Naive B cell (primary cell): ENCODE measurements around the gene PKD2. TPM values are rescaled to one million over a fixed set of nuclear protein-coding genes. Genes with fewer than 3 reads are reported as not detected.

ENCODE experiments used
- ATAC-seq, 2 donors: fragments of 150-1000 bp; cut with Tn5 transposase; 2 replicates each; pipeline ENCODE4 v1.10.0; 2021; ENCODE audit warnings: low read depth in 2 of 2, mild to moderate bottlenecking in 2 of 2, moderate library complexity in 2 of 2
- DNase-seq: peaks from one replicate; pipeline ENCODE4 v3.0.0; 2022
- H3K27ac Mint-ChIP-seq, 6 donors: one replicate each; pipeline ENCODE4 v1.8.0; 2020 to 2022; ENCODE audit warnings: mild to moderate bottlenecking in 6 of 6, mixed read lengths in 6 of 6, moderate library complexity in 5 of 6, inconsistent platforms in 2 of 6
- H3K27me3 Mint-ChIP-seq, 3 donors: one replicate each; pipeline ENCODE4 v1.8.0; 2021 to 2022; ENCODE audit warnings: mixed read lengths in 3 of 3, mild to moderate bottlenecking in 1 of 3
- H3K36me3 Mint-ChIP-seq, 2 donors: one replicate each; pipeline ENCODE4 v1.8.0; 2020 to 2022; ENCODE audit warnings: mixed read lengths in 2 of 2, inconsistent platforms in 1 of 2, mild to moderate bottlenecking in 1 of 2
- H3K4me1 Mint-ChIP-seq, 3 donors: one replicate each; pipeline ENCODE4 v1.8.0; 2020 to 2022; ENCODE audit warnings: mixed read lengths in 3 of 3, inconsistent platforms in 1 of 3, mild to moderate bottlenecking in 1 of 3, moderate library complexity in 1 of 3
- H3K4me3 Mint-ChIP-seq, 8 donors: one replicate each; pipeline ENCODE4 v1.8.0; 2020 to 2022; ENCODE audit warnings: mild to moderate bottlenecking in 8 of 8, mixed read lengths in 8 of 8, moderate library complexity in 8 of 8, inconsistent platforms in 2 of 8
- H3K9me3 Mint-ChIP-seq, 7 donors: one replicate each; pipeline ENCODE4 v1.8.0; 2020 to 2022; ENCODE audit warnings: mixed read lengths in 7 of 7, mild to moderate bottlenecking in 5 of 7, inconsistent platforms in 2 of 7, moderate library complexity in 1 of 7
- polyA plus RNA-seq, 6 donors: library from polyadenylated mRNA; unstranded; fragments of 300-500 nt; fragmentation: Illumina TruSeq; gene quantifications; one replicate each; pipeline ENCODE4 v1.2.3, GENCODE V29; 2021; ENCODE audit warnings: low read depth in 6 of 6

Gene PKD2
- polyA plus RNA-seq, 6 donors from 2014 or later, result 1.1 to 5.2 (median 2.2) TPM

- no peak for ATAC-seq
- Mint-ChIP-seq H3K27me3 (no peaks in the 10 kb centered on the region), H3K36me3 (no peaks in the 10 kb centered on the region), H3K4me1 (peaks cover 7 to 10% (median 8%) of the 10 kb centered on the region in 3 donors), H3K9me3 (no peaks in the 10 kb centered on the region), H3K27ac (no peak overlapping the region), H3K4me3 (no peak overlapping the region)
- DNase-seq, result no peak
These were observed 4.2 kb upstream of the PKD2 start for GRCh38 chr4:88003261-88003660.

GRCh38 chr4:88005076-88005475, 2.4 kb upstream of the PKD2 start:
- Mint-ChIP-seq H3K9me3 (no peaks in the 10 kb centered on the region), H3K27me3 (no peaks in the 10 kb centered on the region), H3K36me3 (no peaks in the 10 kb centered on the region), H3K4me1 (peaks cover 13 to 15% (median 14%) of the 10 kb centered on the region in 3 donors), H3K27ac (no peak overlapping the region), H3K4me3 (peak overlapping the region in 1 of 8 donors; percentile 86)
- DNase-seq (no peak), ATAC-seq (no peak)

- H3K9me3 Mint-ChIP-seq, result no peaks in the 10 kb centered on the region
- H3K27me3 Mint-ChIP-seq, result no peaks in the 10 kb centered on the region
- H3K27ac Mint-ChIP-seq, result peak overlapping the region in 1 of 6 donors; percentile 90
These were observed 1.5 kb upstream of the PKD2 start for GRCh38 chr4:88005946-88006345.

GRCh38 chr4:88006956-88007303, 505 bp upstream of the PKD2 start:
- Mint-ChIP-seq H3K4me3 (peak overlapping the region; percentile 84 to 95 (median 91)), H3K27ac (peak overlapping the region in 2 of 6 donors; percentile 0 to 83), H3K4me1 (peaks cover 15 to 24% (median 21%) of the 10 kb centered on the region in 3 donors), H3K36me3 (no peaks in the 10 kb centered on the region), H3K9me3 (no peaks in the 10 kb centered on the region), H3K27me3 (no peaks in the 10 kb centered on the region)
- DNase-seq (peak; percentile 6), ATAC-seq (no peak)

More at GRCh38 chr4:88005946-88006345, 1.5 kb upstream of the PKD2 start:
- ATAC-seq (no peak), DNase-seq (no peak)
- H3K36me3 Mint-ChIP-seq, result no peaks in the 10 kb centered on the region
- peaks cover 15 to 21% (median 20%) of the 10 kb centered on the region in 3 donors for H3K4me1 Mint-ChIP-seq
- peak overlapping the region in 6 of 8 donors; percentile 31 to 95 (median 90) for H3K4me3 Mint-ChIP-seq

DNA sequence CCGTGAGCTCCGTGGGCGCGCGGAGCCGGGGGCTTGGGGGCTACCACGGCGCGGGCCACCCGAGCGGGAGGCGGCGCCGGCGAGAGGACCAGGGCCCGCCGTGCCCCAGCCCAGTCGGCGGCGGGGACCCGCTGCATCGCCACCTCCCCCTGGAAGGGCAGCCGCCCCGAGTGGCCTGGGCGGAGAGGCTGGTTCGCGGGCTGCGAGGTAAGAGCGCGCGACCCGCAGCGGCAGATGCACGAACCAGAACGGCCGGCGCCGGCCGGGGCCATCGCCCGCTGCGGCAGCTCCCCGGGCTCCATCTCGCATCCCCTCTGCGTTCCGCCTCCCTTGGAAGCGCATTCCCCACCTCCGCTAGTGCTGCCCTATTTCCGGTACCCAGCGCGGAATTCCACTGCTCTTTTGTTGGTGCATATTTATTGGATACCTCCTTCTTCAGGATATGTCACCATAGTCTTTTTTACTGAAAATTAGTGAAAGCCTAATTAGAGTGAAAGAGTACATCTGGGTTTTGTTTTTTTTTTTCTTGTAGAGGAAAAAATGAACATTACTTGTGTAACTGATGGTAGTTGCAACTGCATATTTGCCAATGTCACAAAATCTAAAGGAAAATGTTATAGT, 797 bp downstream of the PKD2 start:
- H3K27me3 Mint-ChIP-seq, result no peaks in the 10 kb centered on the region
- H3K36me3 Mint-ChIP-seq, result no peaks in the 10 kb centered on the region
- peak; percentile 4 to 7 for ATAC-seq
- peak overlapping the region; percentile 91 to 95 (median 94) for H3K4me3 Mint-ChIP-seq
- H3K4me1 Mint-ChIP-seq, result peaks cover 26 to 37% (median 30%) of the 10 kb centered on the region in 3 donors
- H3K27ac Mint-ChIP-seq, result peak overlapping the region in 5 of 6 donors; percentile 33 to 80 (median 68)
- peak; percentile 3 for DNase-seq
- H3K9me3 Mint-ChIP-seq, result no peaks in the 10 kb centered on the region

DNA sequence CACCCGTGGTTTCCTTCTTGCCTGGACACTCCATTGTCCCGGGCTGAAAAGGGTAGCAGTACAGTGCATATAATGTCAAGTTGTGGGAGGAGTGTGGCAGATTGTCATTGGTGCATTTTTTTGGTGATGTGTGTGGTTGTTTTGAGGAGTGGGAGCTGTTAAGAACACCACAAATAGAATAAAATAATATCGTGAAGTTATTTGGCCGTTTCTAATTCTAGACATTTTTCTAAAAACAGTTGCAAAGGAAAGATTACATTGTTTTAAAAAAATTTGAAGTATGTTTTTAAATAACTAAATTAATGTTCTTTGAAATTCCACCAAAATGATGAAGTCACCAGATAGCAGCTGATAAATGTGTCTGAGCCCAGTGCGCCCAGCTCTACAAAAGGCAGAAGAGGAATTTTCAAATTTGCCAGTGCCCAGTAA, 1.3 kb downstream of the PKD2 start:
- DNase-seq, result no peak
- Mint-ChIP-seq H3K36me3 (no peaks in the 10 kb centered on the region), H3K27me3 (no peaks in the 10 kb centered on the region), H3K4me3 (peak overlapping the region; percentile 91 to 95 (median 94)), H3K27ac (peak overlapping the region in 3 of 6 donors; percentile 65 to 73 (median 68)), H3K9me3 (no peaks in the 10 kb centered on the region), H3K4me1 (peaks cover 26 to 40% (median 30%) of the 10 kb centered on the region in 3 donors)
- ATAC-seq, result no peak

DNA sequence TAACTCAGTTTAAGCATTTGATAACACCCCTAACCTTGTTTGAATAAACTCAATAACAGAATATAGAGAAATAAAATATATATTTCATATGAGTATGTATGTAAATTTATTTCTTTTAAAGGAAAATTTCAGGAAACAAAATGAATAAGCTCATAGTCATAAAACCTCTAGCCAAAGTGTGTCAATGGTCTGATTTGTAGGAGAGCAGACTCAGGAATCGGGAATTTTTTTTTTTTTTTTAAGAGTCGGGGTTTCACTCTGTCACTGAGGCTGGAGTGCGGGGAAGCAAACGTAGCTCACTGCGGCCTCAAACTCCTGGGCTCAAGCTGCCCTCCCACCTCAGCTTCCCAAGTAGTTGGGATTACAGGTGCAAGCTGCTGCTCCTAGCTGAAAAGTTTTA, 2.4 kb downstream of the PKD2 start:
- H3K27ac Mint-ChIP-seq, result no peak overlapping the region
- H3K4me3 Mint-ChIP-seq, result no peak overlapping the region
- H3K27me3 Mint-ChIP-seq, result no peaks in the 10 kb centered on the region
- H3K4me1 Mint-ChIP-seq, result peaks cover 30 to 44% (median 30%) of the 10 kb centered on the region in 3 donors
- no peaks in the 10 kb centered on the region for H3K36me3 Mint-ChIP-seq
- ATAC-seq, result no peak
- no peaks in the 10 kb centered on the region for H3K9me3 Mint-ChIP-seq
- DNase-seq, result no peak

- H3K4me1 Mint-ChIP-seq, result peaks cover 30 to 44% (median 30%) of the 10 kb centered on the region in 3 donors
- no peak overlapping the region for H3K4me3 Mint-ChIP-seq
- H3K27me3 Mint-ChIP-seq, result no peaks in the 10 kb centered on the region
- no peaks in the 10 kb centered on the region for H3K36me3 Mint-ChIP-seq
- DNase-seq (no peak), ATAC-seq (no peak)
- H3K27ac Mint-ChIP-seq, result peak overlapping the region in 1 of 6 donors; percentile 4
- H3K9me3 Mint-ChIP-seq, result no peaks in the 10 kb centered on the region
These were observed 3.5 kb downstream of the PKD2 start for GRCh38 chr4:88010966-88011365.

- Mint-ChIP-seq H3K36me3 (no peaks in the 10 kb centered on the region), H3K27ac (peak overlapping the region in 3 of 6 donors; percentile 6 to 86 (median 69)), H3K4me1 (peaks cover 21 to 38% (median 22%) of the 10 kb centered on the region in 3 donors), H3K4me3 (peak overlapping the region in 2 of 8 donors; percentile 3 to 61), H3K27me3 (no peaks in the 10 kb centered on the region), H3K9me3 (no peaks in the 10 kb centered on the region)
- ATAC-seq, result peak; percentile 86 to 89
- DNase-seq, result peak; percentile 24
These were observed 5.2 kb downstream of the PKD2 start for GRCh38 chr4:88012647-88013046.

DNA sequence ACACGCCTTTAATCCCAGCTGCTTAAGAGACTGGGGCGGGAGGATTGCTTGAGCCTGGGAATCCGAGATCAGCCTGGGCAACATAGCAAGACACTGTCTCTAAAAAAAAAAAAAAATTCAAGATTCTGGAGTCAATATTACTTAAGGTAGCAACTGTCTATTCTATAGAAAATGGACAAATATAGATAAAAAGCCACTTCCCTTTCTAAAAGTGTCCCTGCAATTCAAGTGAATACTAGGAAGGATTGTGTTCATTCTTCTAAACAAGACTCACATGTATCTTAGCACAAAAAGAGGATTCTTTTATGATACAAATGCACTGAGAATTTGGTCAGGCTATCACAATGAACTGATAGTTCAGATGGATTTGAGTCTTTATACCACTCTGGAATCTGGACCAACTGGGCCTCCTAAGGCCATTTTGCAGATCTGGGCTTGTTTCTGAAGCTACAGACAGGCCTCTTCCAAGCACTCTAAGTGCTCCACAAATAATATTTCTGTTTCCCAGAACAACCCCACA, 7.0 kb downstream of the PKD2 start:
- no peak overlapping the region for H3K4me3 Mint-ChIP-seq
- DNase-seq, result no peak
- H3K27ac Mint-ChIP-seq, result no peak overlapping the region
- no peaks in the 10 kb centered on the region for H3K36me3 Mint-ChIP-seq
- peaks cover 15 to 36% (median 15%) of the 10 kb centered on the region in 3 donors for H3K4me1 Mint-ChIP-seq
- no peaks in the 10 kb centered on the region for H3K27me3 Mint-ChIP-seq
- no peaks in the 10 kb centered on the region for H3K9me3 Mint-ChIP-seq
- ATAC-seq, result no peak

- no peak overlapping the region for H3K27ac Mint-ChIP-seq
- no peak for ATAC-seq
These were observed 8.3 kb downstream of the PKD2 start for GRCh38 chr4:88015659-88016295.

DNA sequence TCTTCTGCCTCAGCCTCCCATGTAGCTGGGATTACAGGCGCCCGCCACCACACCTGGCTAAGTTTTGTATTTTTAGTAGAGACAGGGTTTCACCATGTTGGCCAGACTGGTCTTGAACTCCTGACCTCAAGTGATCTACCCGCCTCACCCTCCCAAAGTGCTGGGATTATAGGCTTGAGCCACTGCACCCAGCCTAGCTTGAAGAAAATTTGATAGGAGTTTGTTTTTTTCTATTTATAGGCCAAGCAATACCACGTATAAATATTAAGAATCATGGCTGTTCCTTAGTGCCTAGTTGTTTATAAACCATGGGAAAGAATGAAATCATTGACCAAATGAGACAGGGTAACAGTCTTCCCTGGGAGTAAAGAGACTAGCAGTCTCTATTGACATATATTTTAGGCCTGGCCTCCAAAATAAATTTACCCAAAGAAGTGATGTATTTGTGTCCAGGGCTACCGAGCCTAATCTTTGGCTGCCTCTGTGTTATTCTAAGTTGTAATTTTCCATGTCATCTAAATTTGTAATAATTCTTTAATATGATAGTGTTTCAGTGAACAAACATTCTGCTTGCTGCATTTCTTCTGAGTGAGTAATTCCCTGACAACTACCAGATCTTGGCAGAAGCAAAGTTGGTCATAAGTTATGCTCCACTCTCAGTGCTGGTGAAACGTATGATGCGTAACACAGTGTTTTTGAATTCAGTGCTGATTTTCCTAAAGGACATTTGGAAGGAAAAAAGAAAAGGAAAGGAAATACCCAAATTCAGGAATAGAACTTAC, 10.3 kb downstream of the PKD2 start:
- no peaks in the 10 kb centered on the region for H3K9me3 Mint-ChIP-seq
- H3K27ac Mint-ChIP-seq, result no peak overlapping the region
- H3K36me3 Mint-ChIP-seq, result no peaks in the 10 kb centered on the region
- peaks cover 5 to 18% (median 9%) of the 10 kb centered on the region in 3 donors for H3K4me1 Mint-ChIP-seq
- no peak for ATAC-seq
- H3K27me3 Mint-ChIP-seq, result no peaks in the 10 kb centered on the region
- no peak overlapping the region for H3K4me3 Mint-ChIP-seq
- DNase-seq, result no peak

More at GRCh38 chr4:88015659-88016295, 8.3 kb downstream of the PKD2 start:
- no peak overlapping the region for H3K4me3 Mint-ChIP-seq
- no peaks in the 10 kb centered on the region for H3K27me3 Mint-ChIP-seq
- no peak for DNase-seq
- no peaks in the 10 kb centered on the region for H3K9me3 Mint-ChIP-seq
- peaks cover 11 to 31% (median 14%) of the 10 kb centered on the region in 3 donors for H3K4me1 Mint-ChIP-seq
- no peaks in the 10 kb centered on the region for H3K36me3 Mint-ChIP-seq

DNA sequence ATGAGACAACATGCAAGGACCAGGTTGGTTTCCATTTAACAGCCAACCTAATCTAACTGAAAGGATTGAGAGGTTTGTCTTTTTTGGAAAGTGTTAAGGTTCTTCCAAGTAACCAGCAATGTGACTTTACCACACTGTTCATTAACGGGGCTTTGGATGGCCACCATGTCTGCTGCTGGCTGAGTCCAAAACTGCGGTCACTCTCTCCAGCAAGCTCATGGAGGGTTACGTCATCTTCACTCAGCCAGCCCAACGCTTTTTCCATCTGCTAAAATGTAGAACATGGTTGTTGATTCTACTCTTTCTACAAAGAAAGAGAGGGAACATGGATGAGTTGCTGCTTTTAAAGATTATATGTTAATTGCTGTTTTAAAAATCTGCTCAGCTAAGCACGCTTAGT, 11.0 kb downstream of the PKD2 start:
- no peaks in the 10 kb centered on the region for H3K27me3 Mint-ChIP-seq
- H3K27ac Mint-ChIP-seq, result no peak overlapping the region
- ATAC-seq (no peak), DNase-seq (no peak)
- H3K36me3 Mint-ChIP-seq, result no peaks in the 10 kb centered on the region
- H3K9me3 Mint-ChIP-seq, result no peaks in the 10 kb centered on the region
- no peak overlapping the region for H3K4me3 Mint-ChIP-seq
- H3K4me1 Mint-ChIP-seq, result peaks cover 0 to 11% (median 4%) of the 10 kb centered on the region in 3 donors
